HG03354 (cell line): ENCODE data around the gene GSTM2.
"Not testable (repeated sequence)": the region's sequence is repeated elsewhere in the genome, so short reads cannot be mapped to it uniquely, and the experiment has no call there.

Source experiments
- ATAC-seq: cut with Tn5 transposase; IDR thresholded peaks from one replicate; pipeline ENCODE4 v1.9.1; 2021; ENCODE audit warnings: mild to moderate bottlenecking; ENCODE audit not compliant: unreplicated experiment, poor library complexity, severe bottlenecking

Gene GSTM2

DNA sequence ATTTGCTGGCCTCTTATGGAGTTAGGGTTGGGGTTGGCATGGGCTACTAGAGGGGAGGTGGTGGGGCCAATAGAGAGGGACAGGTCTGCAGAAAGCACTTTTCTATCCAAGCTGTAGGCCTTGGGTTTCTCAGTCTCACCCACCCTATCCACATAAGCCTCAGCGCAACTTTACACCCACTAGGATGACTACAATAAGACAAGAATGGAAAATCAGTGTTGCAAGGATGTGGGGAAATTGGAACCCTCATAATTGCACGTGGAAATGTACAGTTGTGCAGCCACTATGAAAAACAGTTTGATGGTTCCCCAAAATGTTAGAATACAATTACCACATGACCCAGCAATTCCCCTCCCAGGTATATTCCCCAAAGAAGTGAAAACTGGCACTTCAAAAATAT is 26.0 kb upstream of the GSTM2 start:
- ATAC-seq, result no peak

DNA sequence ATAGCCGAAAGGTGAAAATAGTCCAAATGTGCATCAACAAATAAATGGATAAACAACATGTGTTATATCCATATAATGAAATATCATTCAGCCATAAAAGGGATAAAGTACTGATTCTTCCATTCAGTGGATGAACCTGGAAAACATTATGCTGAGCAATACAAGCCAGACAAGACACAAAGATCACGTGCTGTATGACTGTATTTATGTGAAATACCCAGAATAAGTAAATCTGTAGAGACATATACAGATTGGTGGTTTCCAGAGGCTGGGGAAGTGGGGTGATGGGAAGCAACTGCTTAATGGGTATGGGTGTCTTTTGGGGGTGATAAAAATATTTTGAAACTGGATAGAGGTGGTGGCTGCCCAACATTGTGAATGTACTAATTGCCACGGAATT is 25.2 kb upstream of the GSTM2 start:
- ATAC-seq, result no peak

DNA sequence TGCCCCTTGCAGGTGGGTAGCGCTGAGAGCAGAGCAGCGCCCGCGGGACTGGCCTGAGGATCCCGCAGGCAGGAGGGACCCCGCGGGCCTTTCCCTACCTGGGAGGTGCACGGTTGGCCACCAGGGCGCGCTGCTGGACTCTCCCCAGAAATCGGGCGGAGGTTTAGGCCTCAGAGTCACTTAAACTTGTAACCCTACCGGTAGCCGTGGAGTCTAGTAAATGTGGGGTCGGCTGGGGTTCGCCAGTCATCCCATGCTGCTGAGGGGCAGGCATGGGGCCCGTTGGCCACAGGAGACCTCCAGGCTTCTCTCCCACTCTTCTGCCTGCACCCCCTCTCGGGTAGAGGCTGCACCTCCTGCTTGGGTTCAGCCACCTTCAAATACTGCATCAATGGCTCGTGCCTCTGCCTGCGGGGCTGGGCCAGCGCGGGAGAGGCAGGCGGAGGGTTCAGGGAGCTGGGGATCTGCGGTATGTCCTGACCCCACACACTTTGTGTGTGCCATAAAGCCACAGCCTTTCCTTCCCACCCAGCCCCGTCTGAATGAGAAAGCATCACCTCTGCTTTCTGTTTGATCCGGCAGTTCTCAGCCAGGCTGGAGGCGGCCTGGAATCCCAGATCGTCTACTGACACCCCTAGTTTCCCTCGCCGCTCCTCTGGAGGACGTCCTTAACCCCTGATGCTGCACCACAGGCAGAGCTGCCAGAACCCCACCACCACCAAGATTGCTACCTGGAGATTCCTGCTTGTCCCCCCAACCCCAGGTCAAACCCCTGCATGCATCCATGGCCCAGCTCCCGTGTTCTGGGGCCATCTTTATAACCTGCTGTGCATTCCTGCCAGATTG is 24.2 kb upstream of the GSTM2 start:
- ATAC-seq, result peak; percentile 97

DNA sequence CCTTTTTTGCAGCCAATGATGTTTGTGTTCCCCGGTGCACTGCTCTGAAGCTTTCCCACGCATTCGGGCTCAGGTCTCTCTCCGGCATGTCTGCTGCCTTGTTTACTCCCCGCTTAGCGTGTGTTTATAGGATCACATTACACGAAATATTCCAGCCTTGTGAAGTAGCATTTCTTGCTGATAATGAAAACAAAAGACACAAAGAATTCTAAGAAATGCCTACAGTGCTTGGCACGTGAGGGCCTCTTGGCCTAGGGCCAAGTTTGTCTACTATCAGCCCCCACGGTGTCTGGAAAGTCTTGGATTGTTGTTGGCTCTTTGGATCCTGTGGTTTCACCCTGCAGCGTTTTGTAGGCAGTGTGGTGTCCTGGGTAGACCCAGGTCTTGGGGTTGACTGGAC is 23.2 kb upstream of the GSTM2 start:
- no peak for ATAC-seq

DNA sequence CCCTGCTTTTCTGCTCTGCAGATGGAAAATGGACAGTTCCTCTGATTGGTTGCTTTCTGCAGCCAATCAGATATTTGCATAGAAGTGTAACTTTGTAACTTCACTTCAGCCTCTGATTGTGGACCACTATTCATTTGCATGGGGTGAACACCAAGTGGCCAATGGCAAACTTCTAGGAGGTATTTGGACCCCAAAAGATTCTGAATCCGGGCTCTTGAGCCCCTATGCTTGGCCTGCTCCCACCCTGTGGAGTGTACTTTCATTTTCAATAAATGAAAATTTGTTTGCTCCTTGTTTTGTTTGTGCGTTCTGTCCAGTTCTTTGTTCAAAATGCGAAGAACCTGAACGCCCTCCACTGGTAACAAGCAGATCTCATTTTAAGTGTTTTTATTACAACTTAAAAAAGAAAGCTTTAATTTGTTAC is 18.4 kb upstream of the GSTM2 start:
- ATAC-seq, result no peak

DNA sequence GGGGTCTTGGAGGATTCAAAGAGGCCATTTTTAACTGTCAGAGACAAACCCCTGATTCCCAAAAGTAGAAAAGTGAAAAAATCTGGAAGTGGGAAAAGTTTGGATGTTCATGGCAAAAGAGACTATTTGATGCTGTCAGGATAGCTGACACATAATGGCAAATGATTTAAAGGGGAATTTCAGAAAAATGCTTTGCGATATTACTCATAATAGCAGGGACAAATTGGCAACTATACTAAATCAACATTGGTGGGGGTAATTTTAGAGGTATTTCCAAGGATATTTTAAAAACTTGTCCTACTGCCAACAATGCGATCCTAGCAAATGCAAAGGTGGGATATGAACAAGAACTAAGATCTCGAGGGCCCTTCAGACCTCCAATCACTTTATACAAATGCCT is 17.2 kb upstream of the GSTM2 start:
- ATAC-seq, result no peak

DNA sequence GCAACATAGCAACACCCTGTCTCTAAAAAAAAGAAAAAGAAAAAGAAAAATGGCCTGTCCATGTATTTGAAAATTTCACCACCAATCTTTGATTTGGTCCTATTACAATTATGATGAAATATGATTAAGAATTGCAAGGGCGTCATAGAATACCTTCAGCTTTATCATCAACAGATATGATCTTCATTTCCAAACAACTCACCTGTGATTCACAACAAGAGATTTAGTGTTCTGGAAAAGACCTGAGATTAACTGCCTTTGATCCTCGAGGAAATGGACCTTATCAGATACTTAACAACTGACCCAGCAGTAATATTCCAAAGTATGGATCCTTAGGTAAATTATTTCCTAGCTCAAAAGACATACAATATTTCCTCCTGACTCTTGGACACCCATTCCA is 15.5 kb upstream of the GSTM2 start:
- no peak for ATAC-seq

DNA sequence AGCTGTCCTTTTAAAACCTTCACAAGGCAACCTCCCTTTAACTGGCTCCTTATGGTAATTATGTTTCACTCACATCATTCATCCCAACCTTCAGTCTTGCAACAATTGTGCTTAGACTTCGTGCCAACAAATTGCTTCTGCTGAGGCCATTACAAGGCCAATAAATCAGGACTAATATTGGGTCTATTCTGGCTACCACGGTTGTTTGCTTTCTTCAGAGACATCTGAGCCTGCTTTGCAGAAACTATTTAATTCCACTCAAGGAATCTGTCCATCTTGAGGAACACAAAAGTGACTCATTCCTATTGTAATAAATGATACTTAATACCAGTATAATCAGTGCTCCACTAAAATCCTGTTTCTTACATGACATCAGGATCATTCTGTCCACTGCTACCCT is 14.6 kb upstream of the GSTM2 start:
- ATAC-seq, result no peak

DNA sequence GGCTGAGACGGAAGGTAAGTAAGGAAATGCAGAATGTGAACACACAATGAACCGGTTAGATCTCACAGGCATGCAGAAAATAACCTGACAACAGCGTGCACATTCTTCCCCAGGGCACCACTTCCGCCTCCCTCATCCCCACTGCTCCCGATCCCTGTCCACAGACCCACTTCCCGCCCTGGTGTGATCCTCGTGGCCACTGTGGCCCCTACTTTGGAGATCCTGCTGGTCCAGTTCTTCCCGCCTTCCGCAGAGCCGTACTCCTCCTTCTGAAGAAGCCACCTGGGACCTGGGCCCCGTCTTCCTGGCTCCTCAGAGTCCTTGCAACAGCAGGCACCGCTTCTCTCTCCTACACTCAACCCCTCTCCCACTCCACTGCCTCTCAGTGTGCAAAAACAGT is 13.3 kb upstream of the GSTM2 start:
- no peak for ATAC-seq

DNA sequence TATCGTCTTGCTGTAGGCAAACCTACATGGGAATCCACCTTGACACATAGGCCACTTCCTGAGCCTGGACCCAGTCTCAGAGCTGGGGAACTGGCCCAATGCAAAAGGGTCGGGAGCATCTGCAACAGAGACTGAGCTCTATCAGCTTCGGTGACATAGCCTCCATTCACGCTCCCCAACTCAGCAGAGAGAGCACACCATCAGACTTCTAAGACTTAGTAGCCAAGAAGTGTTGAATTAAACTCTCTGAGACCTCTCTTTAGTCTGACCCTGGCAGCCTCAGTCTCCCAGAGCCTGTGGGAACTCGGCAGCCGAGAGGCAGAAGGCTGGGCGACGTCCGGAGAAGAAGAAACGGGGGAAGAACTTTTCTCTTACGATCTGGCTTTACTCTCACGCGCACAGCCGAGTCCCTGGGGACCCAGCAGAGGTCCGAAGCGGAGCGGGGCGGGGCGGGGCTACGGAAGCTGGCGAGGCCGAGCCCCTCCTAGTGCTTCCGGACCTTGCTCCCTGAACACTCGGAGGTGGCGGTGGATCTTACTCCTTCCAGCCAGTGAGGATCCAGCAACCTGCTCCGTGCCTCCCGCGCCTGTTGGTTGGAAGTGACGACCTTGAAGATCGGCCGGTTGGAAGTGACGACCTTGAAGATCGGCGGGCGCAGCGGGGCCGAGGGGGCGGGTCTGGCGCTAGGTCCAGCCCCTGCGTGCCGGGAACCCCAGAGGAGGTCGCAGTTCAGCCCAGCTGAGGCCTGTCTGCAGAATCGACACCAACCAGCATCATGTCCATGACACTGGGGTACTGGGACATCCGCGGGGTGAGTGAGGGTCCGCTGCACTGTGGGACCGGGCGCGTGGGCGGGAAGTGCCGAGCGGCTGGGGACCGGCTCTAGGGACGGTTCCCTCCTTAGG is 12.0 kb upstream of the GSTM2 start, which contains the start of gene GSTM4:
Gene GSTM4, plus strand, starts transcription at position 485 of the 905 bp plus-strand sequence. Its CDS starts 291 bp downstream, at position 776.
- peak; percentile 93 for ATAC-seq

DNA sequence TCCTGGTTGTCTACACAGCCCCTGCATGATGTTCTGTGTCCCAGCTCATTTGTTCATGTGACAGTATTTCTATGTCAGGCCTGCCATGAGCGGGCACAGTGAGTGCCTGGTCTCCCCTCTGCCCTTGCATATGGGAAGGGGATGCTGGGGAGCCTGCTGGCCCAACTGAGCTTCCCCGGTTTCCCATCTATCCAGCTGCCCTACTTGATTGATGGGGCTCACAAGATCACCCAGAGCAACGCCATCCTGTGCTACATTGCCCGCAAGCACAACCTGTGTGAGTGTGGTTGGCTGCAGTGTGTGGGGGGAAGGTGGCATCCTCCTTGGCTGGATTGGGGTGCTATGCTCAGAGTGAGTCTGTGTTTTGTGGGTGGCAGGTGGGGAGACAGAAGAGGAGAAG is 10.5 kb upstream of the GSTM2 start:
- no peak for ATAC-seq

DNA sequence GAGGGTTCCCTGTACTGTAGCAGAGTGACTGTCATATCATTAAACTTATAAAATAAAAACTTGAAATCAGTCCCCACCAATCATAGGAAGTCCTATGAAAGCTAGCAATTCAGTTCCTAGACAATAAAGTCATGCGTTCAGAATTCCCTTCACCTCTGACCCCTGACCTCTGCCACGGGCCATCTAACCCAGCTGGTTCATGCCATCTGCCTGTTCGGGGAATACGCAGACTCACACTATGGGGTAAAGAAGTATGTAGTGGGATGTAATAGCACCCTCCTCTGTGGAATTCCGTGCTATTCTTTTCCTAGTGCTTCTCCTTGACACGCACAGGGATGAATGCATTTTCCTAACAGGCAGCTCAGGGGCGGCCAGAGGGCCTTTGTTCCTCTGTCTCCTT is 9.9 kb upstream of the GSTM2 start:
- ATAC-seq, result no peak

DNA sequence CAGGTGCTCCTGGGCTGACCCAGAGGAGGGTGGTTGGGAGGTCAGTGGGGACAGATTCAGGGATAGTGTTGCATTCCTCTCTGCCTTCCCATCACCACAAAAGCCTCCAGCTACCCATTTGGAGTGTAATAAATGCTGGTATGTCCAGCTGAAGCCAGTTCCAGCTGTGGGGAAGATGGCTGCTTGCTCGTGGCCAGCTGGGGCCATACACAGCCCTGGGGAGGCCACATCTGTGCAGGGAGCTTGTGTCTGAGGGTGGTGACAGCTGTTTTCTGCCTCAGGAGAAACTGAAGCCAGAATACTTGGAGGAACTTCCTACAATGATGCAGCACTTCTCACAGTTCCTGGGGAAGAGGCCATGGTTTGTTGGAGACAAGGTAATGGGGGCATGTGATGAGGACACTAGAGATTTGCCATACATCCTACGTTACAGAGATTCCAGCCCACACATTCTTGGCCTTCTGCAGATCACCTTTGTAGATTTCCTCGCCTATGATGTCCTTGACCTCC is 9.3 kb upstream of the GSTM2 start:
- ATAC-seq, result no peak

DNA sequence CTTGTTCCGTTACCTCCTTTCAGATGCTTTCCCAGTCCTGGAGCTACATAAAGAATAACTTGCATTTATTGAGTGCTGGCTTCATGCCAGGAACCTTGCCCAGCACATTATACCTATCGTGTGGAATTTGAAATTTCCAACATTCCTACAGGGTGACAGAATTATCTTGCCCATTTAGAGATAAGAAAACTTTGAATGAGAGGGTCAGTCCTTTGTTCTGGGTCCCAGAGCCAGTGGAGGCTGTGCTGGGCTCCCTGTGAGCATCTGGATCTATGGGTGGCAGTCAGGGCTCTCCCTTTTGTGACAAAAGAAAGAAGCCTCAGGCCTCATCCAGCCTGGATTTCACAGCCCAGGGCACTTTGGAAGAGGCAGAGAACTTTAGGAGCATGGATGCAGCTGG is 8.7 kb upstream of the GSTM2 start:
- no peak for ATAC-seq

DNA sequence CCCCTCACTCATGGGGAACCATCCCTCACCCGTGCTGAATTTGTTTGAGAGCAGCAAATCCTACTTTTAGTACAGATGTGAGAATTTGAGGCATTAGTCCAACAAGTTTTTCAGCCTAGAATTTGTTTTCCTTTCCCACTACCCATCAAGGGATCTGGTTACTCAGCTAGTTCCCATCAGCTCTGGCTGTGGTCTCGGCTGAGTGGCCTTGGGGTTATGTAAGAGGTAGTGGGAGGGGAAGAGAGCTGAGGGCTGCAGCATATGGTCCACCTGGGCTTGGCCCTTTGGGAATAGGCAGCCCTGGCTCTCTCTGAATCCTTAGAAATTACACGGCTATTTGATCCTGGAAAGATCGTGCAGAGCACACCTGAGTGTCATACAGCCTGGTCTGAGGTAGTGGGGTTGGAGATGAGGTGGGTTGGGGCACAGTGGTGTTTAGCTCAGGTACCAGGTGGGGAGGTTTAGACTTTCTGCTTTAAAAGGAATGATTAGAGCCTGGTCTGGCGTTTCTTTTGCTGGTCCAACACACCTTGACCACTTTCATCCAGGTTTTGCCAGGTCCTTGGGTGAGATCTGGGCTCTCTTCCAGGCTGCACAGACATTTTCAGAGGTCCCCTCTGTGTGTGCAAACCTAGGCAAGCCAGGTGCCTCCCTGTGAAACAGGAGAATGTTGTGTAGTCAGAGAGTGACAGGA is 7.7 kb upstream of the GSTM2 start:
- no peak for ATAC-seq

DNA sequence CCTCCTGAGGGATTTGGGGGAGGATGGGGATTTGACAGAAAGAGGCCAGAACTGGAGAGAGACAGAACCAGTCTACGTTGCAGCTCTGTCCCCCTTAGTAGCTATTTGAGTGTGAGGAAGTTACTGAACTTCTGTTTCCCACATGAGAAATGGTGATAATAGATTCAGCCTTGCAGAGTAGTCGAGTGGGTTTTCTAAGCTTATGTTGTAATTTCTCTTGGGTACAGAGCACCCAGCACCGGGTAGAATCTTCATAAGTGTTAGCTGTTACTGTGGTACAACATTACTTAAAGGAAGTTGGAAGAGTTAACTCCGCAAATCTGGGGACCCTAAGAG is 7.2 kb upstream of the GSTM2 start:
- not testable (repeated sequence) for ATAC-seq

DNA sequence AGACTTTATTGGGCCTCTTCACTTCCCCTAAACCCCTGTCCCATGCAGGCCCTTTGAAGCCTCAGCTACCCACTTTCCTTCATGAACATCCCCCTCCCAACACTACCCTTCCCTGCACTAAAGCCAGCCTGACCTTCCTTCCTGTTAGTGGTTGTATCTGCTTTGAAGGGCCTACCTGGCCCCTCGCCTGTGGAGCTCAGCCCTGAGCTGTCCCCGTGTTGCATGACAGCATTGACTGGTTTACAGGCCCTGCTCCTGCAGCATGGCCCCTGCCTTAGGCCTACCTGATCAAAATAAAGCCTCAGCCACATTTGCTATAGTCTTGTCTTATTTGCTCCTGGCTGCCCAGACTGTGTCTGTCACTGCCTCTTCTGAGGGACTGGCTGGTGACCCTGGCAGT is 6.5 kb upstream of the GSTM2 start:
- no peak for ATAC-seq

DNA sequence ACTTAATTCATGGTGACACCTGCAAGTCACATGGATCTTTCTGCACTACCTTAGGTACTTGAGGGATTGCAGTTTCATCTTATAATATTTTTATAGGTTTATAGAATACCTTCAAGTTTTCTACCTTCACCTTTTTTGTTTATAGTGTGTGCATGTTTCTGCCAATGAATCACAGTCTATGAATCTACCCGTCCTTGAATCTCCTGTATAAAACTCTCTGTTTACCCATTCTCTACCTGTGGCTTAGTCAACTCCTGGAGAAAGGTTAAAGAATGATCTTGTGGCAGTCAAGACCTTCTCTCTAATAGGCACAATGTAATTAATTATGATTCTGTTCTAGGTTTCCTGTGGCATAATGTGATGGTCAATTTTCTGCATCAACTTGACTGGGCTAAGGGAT is 3.2 kb upstream of the GSTM2 start:
- ATAC-seq, result no peak

DNA sequence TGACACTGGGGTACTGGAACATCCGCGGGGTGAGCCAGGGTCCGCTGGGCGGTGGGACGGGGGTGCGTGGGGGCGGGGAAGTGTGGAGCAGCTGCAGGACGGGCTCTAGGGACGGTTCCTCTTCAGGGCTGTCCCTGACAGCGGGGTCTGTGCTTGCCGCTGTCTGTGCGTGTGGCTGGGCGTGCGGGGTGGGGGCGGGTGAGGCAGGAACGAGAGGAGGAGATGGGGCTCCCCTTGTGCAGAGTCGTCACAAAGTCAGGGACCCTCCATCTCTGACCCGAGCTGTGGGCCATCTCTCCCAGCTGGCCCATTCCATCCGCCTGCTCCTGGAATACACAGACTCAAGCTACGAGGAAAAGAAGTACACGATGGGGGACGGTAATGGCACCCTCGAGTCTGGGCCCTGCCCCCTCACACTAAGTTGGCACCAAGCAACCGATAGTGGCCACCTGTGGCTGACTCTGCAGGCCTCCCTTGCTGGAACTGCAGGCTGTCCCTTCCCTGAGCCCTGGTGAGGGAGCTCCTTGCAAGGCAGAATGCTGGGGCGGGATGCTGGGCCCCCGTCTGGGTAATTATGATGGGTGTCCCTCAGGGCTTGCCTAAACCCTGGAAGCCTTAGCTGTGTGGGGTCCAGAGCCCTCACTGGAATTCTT is 392 bp downstream of the GSTM2 start:
- ATAC-seq, result peak; percentile 28
